HG03571 (cell line): Measurements from ENCODE around the gene TMPRSS11A.

Experiments used
- ATAC-seq: cut with Tn5 transposase; IDR thresholded peaks from one replicate; pipeline ENCODE4 v1.9.1; 2021; ENCODE audit not compliant: unreplicated experiment

Gene TMPRSS11A

DNA sequence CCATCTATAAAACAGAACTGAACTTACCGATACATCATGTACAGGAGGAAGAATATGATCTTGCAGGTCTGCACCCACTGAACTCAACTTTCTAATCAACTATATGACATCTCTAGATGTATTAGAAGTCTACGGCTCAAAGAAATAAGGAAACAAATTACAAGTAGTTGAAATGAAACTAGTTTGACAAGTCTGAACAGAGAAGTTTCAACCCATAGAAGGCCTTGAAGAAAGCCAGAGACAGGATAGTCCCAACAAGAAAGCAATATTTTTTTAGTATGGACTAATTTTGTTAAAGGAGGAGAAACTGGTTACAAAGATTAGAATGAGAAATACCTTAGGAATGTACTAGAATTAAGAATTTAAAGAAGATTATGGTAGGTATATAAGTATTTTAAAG is at the start of gene TMPRSS11A:
Gene TMPRSS11A (minus strand): TSS at position 138 of the 400 bp plus-strand sequence. CDS start 100 bp downstream, at position 38.
- ATAC-seq: no peak

DNA sequence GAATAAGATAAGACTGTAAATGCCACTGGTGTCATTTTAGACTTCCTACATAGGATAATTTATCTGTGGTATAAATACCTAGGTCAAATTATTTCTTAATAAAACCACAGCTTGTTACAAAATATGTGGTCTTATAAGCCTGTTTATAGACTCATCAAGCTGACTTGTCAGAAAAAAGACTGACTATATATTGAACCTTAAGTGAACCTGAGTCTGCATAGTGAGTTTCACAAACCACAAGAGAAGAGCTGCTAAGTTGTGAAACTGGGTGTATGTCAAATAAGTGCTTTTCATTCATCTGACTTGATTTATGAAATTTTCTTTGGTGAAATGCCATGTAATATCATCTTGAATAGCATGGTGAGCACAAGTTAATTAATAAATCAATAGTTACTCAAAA is 48.4 kb upstream of the TMPRSS11A start:
- no peak for ATAC-seq

DNA sequence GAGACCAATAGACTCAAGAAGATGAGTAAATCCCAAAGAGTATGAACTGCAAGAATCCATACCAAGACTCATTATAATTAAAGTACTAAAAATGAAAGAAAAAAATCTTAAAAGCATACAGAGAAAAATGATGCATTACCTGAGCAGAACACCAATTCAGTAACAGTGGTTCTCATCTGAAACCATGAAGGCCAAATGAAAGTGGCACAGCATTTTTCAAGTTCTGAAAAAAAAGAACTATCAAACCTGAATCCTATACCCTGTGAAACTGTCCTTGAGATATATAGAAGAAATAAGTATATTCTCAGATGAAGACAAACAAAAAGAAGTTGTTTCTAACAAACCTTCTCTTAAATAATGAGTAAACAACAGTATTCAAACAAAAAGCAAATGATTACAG is 39.6 kb upstream of the TMPRSS11A start:
- no peak for ATAC-seq

DNA sequence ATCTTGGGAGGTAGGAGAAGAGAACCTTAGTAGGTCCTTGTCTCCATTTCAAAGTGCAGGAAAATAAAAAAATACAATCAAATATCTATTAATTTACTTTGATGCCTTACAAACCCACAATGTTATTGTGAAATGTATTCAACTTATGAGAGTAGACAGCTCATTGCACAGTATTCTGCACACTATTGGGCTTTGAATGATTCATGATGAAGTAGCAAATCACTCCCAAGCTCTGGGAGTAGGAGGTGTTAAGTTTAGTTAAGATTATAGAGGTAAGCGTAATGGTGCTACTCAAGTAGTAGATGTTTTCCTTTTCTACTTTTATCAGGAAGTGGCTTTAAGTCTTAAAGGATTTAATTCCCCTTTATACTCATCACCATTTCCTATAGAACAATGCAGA is 32.8 kb upstream of the TMPRSS11A start:
- no peak for ATAC-seq

GRCh38 chr4:67988991-67989390 is 25.7 kb upstream of the TMPRSS11A start:
- ATAC-seq: no peak

DNA sequence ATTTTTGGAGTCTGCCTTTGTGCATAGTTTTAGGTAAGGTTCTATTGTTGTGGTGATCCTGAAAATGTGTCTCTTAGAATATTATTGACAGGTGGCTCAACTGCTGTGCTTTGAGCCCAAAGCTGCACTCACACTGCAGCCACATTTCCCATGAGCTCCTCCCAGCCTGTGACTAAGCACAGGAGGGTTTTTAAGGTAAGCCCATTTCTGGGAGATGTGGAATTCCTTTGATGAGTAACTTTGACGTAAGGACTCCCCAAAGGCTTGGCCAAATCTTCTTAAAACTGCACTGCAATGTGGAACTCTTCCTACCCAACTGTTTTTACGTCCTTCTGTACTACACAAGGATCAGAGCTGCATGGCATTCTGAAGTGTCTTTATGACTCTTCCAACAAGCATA is 20.0 kb upstream of the TMPRSS11A start:
- no peak for ATAC-seq

DNA sequence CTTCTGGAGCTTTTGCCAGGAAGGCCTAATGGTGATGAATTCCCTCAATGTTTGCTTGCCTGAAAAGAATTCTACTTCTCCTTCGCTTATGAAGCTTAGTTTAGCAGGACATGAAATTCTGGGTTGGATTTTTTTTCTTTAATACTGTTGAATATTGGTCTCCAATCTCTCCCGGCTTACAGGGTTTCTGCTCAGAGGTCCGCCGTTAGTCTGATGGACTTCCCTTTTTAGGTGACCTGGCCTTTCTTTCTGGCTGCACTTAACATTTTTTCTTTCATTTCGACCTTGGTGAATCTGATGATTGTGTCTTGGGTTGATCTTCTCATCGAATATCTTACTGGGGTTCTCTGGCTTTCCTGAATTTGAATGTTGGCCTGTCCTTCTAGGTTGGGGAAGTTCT is 17.2 kb upstream of the TMPRSS11A start:
- no peak for ATAC-seq

DNA sequence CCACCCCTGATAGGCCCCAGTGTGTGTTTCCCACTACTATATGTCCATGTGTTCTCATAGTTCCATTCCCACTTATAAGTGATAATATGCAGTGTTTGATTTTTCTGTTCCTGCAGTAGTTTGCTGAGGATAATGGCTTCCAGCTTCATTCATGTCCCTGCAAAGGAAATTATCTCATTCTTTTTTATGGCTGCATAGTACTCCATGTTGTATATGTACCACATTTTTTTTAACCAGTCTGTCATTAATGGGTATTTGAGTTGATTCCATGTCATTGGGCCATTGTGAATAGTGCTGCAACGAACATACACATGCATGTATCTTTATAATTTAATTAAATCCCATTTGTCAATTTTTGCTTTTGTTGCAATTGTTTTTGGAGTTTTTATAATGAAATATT is 10.3 kb upstream of the TMPRSS11A start:
- no peak for ATAC-seq

GRCh38 chr4:67954890-67955289 is 8.4 kb downstream of the TMPRSS11A start:
- no peak for ATAC-seq

- ATAC-seq: no peak
Measured at GRCh38 chr4:67941074-67941473, 22.2 kb downstream of the TMPRSS11A start.

DNA sequence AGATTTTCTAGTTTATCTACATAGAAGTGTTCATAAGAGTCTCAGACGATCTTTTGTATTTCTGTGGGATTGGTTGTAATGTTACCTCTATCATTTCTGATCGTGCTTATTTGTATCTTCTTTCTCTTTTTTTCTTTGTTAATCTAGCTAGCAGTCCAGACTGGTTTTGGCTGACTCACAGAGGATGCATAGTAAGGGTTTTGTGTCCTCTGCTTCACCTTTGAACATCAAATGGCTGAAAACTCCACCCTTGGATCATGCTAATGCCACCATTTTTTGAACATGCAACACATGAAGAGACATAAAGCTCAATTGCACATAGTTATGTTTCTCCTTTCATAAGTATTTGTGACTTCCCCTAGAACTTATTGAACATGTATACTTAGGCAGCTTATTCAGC is 22.8 kb downstream of the TMPRSS11A start:
- no peak for ATAC-seq

- no peak for ATAC-seq
Measured at GRCh38 chr4:67939195-67939594, 24.1 kb downstream of the TMPRSS11A start.

GRCh38 chr4:67935888-67936287 is 27.4 kb downstream of the TMPRSS11A start:
- no peak for ATAC-seq

DNA sequence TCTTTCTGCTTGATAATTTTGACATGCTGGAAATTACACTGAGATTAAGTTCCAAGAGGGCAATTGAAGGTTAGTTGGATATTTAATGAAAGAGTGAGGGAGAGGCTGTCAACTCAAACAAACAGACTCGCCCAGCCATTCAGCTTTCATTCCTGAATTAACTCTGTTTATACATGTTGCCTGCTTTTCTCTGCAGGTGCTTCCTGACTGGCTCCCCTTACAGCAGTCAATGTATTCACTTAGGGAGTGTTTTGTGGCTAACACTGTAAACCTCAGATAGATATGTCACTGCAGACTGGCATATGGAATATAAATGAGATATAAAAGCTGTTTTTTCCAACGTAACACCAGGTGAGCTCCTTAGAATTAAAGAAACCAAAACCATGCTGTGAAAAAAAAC is 28.7 kb downstream of the TMPRSS11A start:
- ATAC-seq: no peak

DNA sequence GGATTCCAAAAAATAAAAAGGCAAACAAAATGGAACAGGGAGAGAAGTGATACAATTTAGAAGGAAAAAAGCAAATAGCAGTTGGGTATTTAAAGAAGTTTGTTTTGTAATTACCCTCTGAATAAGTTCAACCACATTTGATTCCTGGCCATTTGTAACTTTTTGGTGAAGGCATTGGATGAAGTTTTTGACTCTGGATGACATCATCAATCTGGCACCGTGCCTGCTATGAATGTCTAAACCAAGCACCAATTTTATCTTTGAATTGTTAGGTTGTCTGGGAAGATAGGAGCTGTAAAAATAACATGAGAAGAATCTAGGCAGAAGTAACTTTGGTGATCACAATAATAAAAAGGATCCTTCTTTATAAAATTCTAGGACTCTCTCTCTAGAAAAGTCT is 29.5 kb downstream of the TMPRSS11A start:
- no peak for ATAC-seq

- no peak for ATAC-seq
Measured at GRCh38 chr4:67933038-67933437, 30.3 kb downstream of the TMPRSS11A start.

- ATAC-seq: no peak
Measured at GRCh38 chr4:67931256-67931655, 32.0 kb downstream of the TMPRSS11A start.

- ATAC-seq: no peak
Measured at GRCh38 chr4:67929426-67929825, 33.9 kb downstream of the TMPRSS11A start.

- ATAC-seq: no peak
Measured at GRCh38 chr4:67928546-67928945, 34.7 kb downstream of the TMPRSS11A start.

DNA sequence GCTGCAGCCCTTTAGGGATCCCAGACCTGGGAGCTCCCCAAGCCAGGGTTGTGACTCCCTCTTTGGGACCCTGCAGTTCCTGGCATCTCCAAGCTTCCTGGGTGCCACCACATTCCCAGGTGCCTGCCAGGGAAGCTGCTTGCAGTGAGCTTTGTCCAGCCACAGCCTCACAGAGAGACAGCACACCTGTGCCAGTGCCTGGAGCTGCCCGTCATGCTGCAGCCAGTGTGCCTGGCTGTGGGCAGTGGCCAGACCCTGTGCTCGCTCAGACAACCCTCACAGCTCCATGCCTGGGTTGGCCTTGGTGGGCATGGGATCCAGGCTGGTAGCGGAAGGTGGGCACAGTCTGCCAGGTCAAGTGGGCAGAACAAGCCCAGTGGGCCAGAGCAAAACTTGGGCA is 36.0 kb downstream of the TMPRSS11A start:
- no peak for ATAC-seq

- no peak for ATAC-seq
Measured at GRCh38 chr4:67926485-67926884, 36.8 kb downstream of the TMPRSS11A start.

- ATAC-seq: no peak
Measured at GRCh38 chr4:67922697-67923096, 40.6 kb downstream of the TMPRSS11A start.

- no peak for ATAC-seq
Measured at GRCh38 chr4:67918428-67918827, 44.9 kb downstream of the TMPRSS11A start.

DNA sequence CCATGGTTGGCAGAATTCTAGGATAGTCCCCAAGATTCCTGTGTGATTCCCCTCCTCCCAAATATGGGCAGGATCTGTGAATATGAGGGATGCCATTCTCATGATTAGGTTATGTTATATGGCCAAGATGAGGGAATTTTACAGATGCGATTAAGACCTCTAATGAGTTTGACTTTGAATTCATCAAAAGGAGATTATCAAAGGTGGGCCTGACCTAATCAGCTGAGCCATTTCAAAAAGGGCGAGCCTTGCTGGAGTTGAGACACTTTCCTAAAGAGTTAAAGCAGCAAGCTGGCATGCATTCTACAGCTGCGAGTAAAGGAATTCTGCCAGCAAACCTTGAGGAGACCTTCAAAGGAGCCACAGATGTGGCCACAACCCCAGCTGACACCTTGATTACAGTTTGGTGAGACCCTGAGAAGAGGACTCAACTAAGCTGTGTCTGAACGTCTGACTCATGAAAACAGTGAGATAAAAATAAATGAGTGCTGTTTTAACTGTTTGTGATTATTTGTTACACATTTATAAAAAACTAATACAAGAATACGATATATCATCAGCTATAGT is 47.8 kb downstream of the TMPRSS11A start:
- ATAC-seq: no peak
